VCaP (cell line): ENCODE measurements around the gene TMEM255A.
A peak's percentile ranks its signal among the peaks of the same experiment; 100 is the strongest.

Experiments
- H3K27ac ChIP-seq: fragments of 450-650 bp; 2 replicates; pipeline ENCODE4 v1.5.1; 2017
- TF ChIP-seq, protein P1 (sequence below): fragments of 450-650 bp; conservative IDR thresholded peaks from 2 replicates; pipeline ENCODE4 v1.5.1; 2017; ENCODE audit warnings: mild to moderate bottlenecking, moderate library complexity

The TMEM255A gene

GRCh38 chrX:120224388-120224787 is 86.9 kb downstream of the TMEM255A start:
- no peak overlapping the region for H3K27ac ChIP-seq
- TF ChIP-seq, protein P1, sequence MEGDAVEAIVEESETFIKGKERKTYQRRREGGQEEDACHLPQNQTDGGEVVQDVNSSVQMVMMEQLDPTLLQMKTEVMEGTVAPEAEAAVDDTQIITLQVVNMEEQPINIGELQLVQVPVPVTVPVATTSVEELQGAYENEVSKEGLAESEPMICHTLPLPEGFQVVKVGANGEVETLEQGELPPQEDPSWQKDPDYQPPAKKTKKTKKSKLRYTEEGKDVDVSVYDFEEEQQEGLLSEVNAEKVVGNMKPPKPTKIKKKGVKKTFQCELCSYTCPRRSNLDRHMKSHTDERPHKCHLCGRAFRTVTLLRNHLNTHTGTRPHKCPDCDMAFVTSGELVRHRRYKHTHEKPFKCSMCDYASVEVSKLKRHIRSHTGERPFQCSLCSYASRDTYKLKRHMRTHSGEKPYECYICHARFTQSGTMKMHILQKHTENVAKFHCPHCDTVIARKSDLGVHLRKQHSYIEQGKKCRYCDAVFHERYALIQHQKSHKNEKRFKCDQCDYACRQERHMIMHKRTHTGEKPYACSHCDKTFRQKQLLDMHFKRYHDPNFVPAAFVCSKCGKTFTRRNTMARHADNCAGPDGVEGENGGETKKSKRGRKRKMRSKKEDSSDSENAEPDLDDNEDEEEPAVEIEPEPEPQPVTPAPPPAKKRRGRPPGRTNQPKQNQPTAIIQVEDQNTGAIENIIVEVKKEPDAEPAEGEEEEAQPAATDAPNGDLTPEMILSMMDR, result no peak

- TF ChIP-seq, protein P1, result no peak
- no peak overlapping the region for H3K27ac ChIP-seq
Measured at GRCh38 chrX:120223374-120223773, 87.9 kb downstream of the TMEM255A start.

DNA sequence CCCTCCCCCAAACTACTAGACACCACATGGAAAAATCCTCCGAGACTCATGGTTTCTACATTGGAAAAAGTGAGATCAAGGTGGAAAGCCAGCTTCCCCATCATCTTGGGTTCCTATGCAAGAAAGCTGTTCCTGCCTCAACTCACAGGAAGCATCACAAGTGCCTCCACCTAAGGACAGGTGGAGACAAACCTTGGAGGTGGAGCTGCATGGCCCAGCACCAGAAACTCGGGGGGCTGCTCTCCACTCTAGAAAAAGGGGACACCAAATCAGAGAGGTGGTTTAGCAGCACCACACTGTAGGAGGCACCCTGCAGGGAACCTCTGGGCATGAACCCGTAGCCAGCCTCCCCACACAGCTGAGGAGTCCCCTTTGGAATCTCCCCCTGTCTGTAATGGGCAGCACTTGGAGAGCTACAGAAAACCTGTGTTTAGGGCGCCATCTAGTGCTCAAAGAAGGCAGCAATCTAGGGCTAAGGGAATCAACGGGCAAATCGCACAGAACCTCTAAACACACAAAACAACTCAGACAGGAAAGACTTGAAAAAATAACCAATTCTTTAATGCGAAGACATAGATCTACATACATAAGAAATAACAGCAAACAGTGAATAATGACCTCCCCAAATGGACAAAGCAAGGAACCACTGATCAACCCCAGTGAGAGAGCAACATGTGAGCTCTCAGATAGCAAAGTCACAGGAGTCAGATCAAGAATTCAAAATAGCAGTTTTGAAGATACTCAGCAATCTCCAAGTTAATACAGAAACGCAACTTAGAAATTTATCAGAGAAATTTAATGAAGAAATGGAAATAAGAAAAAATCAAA is 97.6 kb downstream of the TMEM255A start:
- H3K27ac ChIP-seq, result no peak overlapping the region
- TF ChIP-seq, protein P1, result peak; percentile 63
